HTR-8/SVneo (cell line): ENCODE measurements around the gene FRMD4A.

Source experiments
- DNase-seq: peaks from one replicate; pipeline ENCODE4 v3.0.0; 2011; ENCODE audit warnings: low spot score, mixed read lengths; ENCODE audit not compliant: insufficient read length
- FAIRE-seq: peaks from 2 replicates; lab custom pipeline; 2011; peaks lifted over from hg19 to GRCh38; lab: Jason Lieb, UNC

Gene FRMD4A

GRCh38 chr10:13816195-13816925 is 514.4 kb downstream of the FRMD4A start:
- no peak for FAIRE-seq
- DNase-seq: no peak

- FAIRE-seq: no peak
- peak; percentile 22 for DNase-seq
Measured at GRCh38 chr10:13815756-13816155, 515.0 kb downstream of the FRMD4A start.

GRCh38 chr10:13813550-13813949 is 517.2 kb downstream of the FRMD4A start:
- FAIRE-seq: no peak
- DNase-seq: no peak

GRCh38 chr10:13812804-13813203 is 517.9 kb downstream of the FRMD4A start:
- FAIRE-seq (no peak), DNase-seq (no peak)

- FAIRE-seq: no peak
- DNase-seq: no peak
Measured at GRCh38 chr10:13810568-13810967, 520.2 kb downstream of the FRMD4A start.

GRCh38 chr10:13809427-13809826 is 521.3 kb downstream of the FRMD4A start:
- DNase-seq (no peak), FAIRE-seq (no peak)

GRCh38 chr10:13808556-13809391 is 522.0 kb downstream of the FRMD4A start:
- no peak for FAIRE-seq

GRCh38 chr10:13806419-13806818 is 524.3 kb downstream of the FRMD4A start:
- DNase-seq (no peak), FAIRE-seq (no peak)

More at GRCh38 chr10:13808556-13809391, 522.0 kb downstream of the FRMD4A start:
- DNase-seq: no peak

- no peak for DNase-seq
- no peak for FAIRE-seq
Measured at GRCh38 chr10:13803566-13804554, 526.9 kb downstream of the FRMD4A start.

- FAIRE-seq (no peak), DNase-seq (no peak)
Measured at GRCh38 chr10:13801907-13802288, 528.8 kb downstream of the FRMD4A start.

- DNase-seq (no peak), FAIRE-seq (no peak)
Measured at GRCh38 chr10:13801156-13801906, 529.4 kb downstream of the FRMD4A start.

- FAIRE-seq: no peak
- DNase-seq: no peak
Measured at GRCh38 chr10:13797164-13797563, 533.6 kb downstream of the FRMD4A start.

- FAIRE-seq: no peak
- DNase-seq: no peak
Measured at GRCh38 chr10:13795653-13796555, 534.8 kb downstream of the FRMD4A start.

GRCh38 chr10:13794992-13795612 is 535.6 kb downstream of the FRMD4A start:
- no peak for FAIRE-seq
- DNase-seq: no peak

GRCh38 chr10:13792006-13792405 is 538.7 kb downstream of the FRMD4A start:
- no peak for FAIRE-seq

GRCh38 chr10:13791483-13791882 is 539.2 kb downstream of the FRMD4A start:
- DNase-seq (no peak), FAIRE-seq (no peak)

More at GRCh38 chr10:13792006-13792405, 538.7 kb downstream of the FRMD4A start:
- DNase-seq: no peak

GRCh38 chr10:13790196-13790595 is 540.5 kb downstream of the FRMD4A start:
- DNase-seq (no peak), FAIRE-seq (no peak)

GRCh38 chr10:13789448-13789829 is 541.3 kb downstream of the FRMD4A start:
- FAIRE-seq: no peak

More at GRCh38 chr10:13789448-13789829, 541.3 kb downstream of the FRMD4A start:
- DNase-seq: no peak
